GM12878 (cell line): ENCODE measurements around the gene DUSP22. TPM values are rescaled to one million over a fixed set of nuclear protein-coding genes. Genes with fewer than 3 reads are reported as not detected.

Experiments
- ATAC-seq: fragments of 200-7000 bp; cut with Tn5 transposase; 3 replicates; pipeline ENCODE4 v1.9.1; 2020; ENCODE audit warnings: mild to moderate bottlenecking, moderate library complexity
- BruUV-seq: library from RNA; stranded (reverse); fragments of 400-500 nt; replicated peaks from 2 replicates; lab custom pipeline; 2021; lab: Mats Ljungman, UMichigan
- CTCF ChIA-PET: fragments of 300-600 bp; sonication (Branson Sonifier 250); formaldehyde crosslinking; extraction: SDS; loops from one replicate; lab custom pipeline; 2021; ENCODE audit warnings: inconsistent platforms; lab: Yijun Ruan, JAX
- POLR2A ChIA-PET: fragments of 350-600 bp; formaldehyde crosslinking; extraction: SDS; loops from one replicate; lab custom pipeline; 2021; ENCODE audit warnings: inconsistent platforms; lab: Charles Lee
- RAD21 ChIA-PET: fragments of 300-600 bp; sonication (Branson Sonifier 250); formaldehyde crosslinking; loops from one replicate; lab custom pipeline; 2023; ENCODE audit warnings: antibody characterized with exemption; ENCODE audit not compliant: unreplicated experiment; lab: Charles Lee
- SMC1A ChIA-PET: fragments of 300-600 bp; sonication (Branson Sonifier 250); formaldehyde crosslinking; loops from one replicate; lab custom pipeline; 2023; ENCODE audit not compliant: unreplicated experiment, uncharacterized antibody; lab: Charles Lee
- DNase-seq: peaks from one replicate; pipeline ENCODE4 v3.0.0-alpha.2; 2011; ENCODE audit warnings: low read depth, low spot score
- FAIRE-seq: peaks from 3 replicates; lab custom pipeline; 2011; peaks lifted over from hg19 to GRCh38; lab: Jason Lieb, UNC
- H2AFZ ChIP-seq: 2 replicates; pipeline ENCODE4 v1.6.0; 2011; ENCODE audit warnings: low read depth, low read length, control low read depth; ENCODE audit not compliant: control insufficient read depth
- H3K27ac ChIP-seq: 2 replicates; pipeline ENCODE4 v1.5.1; 2011; ENCODE audit warnings: control low read depth; ENCODE audit not compliant: control insufficient read depth, insufficient read depth
- H3K27me3 ChIP-seq, 2 experiments: replicated peaks in 1 of 2; 2 replicates each; pipeline versions ENCODE4 v1.6.0 to v1.6.1; 2011; ENCODE audit warnings: low read length in 1 of 2; ENCODE audit not compliant: control insufficient read depth in 2 of 2, insufficient read depth in 2 of 2
- H3K36me3 ChIP-seq, 2 experiments: 2 replicates each; pipeline ENCODE4 v1.5.1; 2011; ENCODE audit warnings: low read length in 1 of 2; ENCODE audit not compliant: control insufficient read depth in 2 of 2, insufficient read depth in 2 of 2
- H3K4me1 ChIP-seq: 2 replicates; pipeline ENCODE4 v1.6.1; 2011; ENCODE audit warnings: mild to moderate bottlenecking, low read length, moderate library complexity, mixed read lengths; ENCODE audit not compliant: control insufficient read depth, insufficient read depth
- H3K4me2 ChIP-seq: 2 replicates; pipeline ENCODE4 v1.6.0; 2011; ENCODE audit warnings: control low read depth; ENCODE audit not compliant: control insufficient read depth, insufficient read depth
- H3K4me3 ChIP-seq: fragments of 200-600 bp; sonication (generic); 2 replicates; pipeline ENCODE4 v1.5.1; 2016
- H3K79me2 ChIP-seq: 2 replicates; pipeline ENCODE4 v1.6.0; 2011; ENCODE audit warnings: low read length; ENCODE audit not compliant: control insufficient read depth, insufficient read depth
- H3K9ac ChIP-seq: 2 replicates; pipeline ENCODE4 v1.8.0; 2011; ENCODE audit warnings: low read length, control low read depth, mixed read lengths; ENCODE audit not compliant: control insufficient read depth, insufficient read depth
- H3K9me3 ChIP-seq: replicated peaks from 3 replicates; pipeline ENCODE4 v1.5.1; 2011; ENCODE audit warnings: mild to moderate bottlenecking, low read length; ENCODE audit not compliant: control insufficient read depth, insufficient read depth
- H4K20me1 ChIP-seq: 2 replicates; pipeline ENCODE4 v1.6.0; 2011; ENCODE audit not compliant: control insufficient read depth, insufficient read depth
- ASH2L ChIP-seq: fragments of 300-600, 200-600 bp; sonication (generic); IDR thresholded peaks from 2 replicates; pipeline ENCODE4 v1.6.1; 2017; ENCODE audit warnings: low read depth, mild to moderate bottlenecking, borderline replicate concordance
- GATAD2B ChIP-seq: fragments of 450-650 bp; conservative IDR thresholded peaks from 2 replicates; pipeline ENCODE4 v1.6.1; 2017; ENCODE audit warnings: low read depth, mild to moderate bottlenecking, moderate library complexity
- HCFC1 ChIP-seq: fragments of 150-350 bp; IDR thresholded peaks from 2 replicates; pipeline ENCODE4 v1.6.1; 2014; ENCODE audit warnings: low read length
- HDAC6 ChIP-seq: fragments of 200-600 bp; sonication (generic); IDR thresholded peaks from one replicate; pipeline ENCODE4 v1.8.0; 2017; ENCODE audit warnings: antibody characterized with exemption; ENCODE audit not compliant: unreplicated experiment
- IKZF1 ChIP-seq: fragments of 450-650 bp; conservative IDR thresholded peaks from 2 replicates; pipeline ENCODE4 v1.6.1; 2017; ENCODE audit warnings: antibody characterized with exemption, mild to moderate bottlenecking
- IKZF2 ChIP-seq, 2 experiments: fragments of 450-650 bp; IDR thresholded peaks; 2 replicates each; pipeline ENCODE4 v1.6.1; 2017; ENCODE audit warnings: mild to moderate bottlenecking in 2 of 2, moderate library complexity in 2 of 2
- WGBS: methylation state at CpG from one replicate; pipeline ENCODE4 v1.1.6; 2016; ENCODE audit warnings: low lambda C conversion rate; ENCODE audit not compliant: insufficient replicate concordance, insufficient coverage; ENCODE audit errors: missing lambda C conversion rate; 5-methylcytosine and 5-hydroxymethylcytosine counted together
- in situ Hi-C: fragments of 300-500 bp; cut with MboI; formaldehyde crosslinking; loops from 9 replicates; pipeline ENCODE4 v1.14.3; 2018; ENCODE audit warnings: mixed read lengths
- intact Hi-C: fragments of 100-400 bp; cut with micrococcal nuclease; formaldehyde crosslinking; loops from one replicate; pipeline ENCODE4 v1.14.2; 2022; ENCODE audit not compliant: unreplicated experiment
- polyA plus RNA-seq, 11 experiments: library from polyadenylated mRNA; depleted of rRNA in 4 of 11; unstranded in 6 of 11; stranded (reverse) in 5 of 11; fragments of >200 nt; fragmentation: Nextera tagmentation in 4 of 11; fragmentation: Illumina TruSeq in 1 of 11; extraction: Ambion mirVana in 4 of 11; extraction: Trizol in 1 of 11; gene quantifications; 1 replicate in 1 of 11; 2 replicates in 10 of 11; pipeline versions ENCODE4 v1.2.1 to v1.2.3, GENCODE V29; 2011 to 2016; ENCODE audit warnings: inconsistent platforms in 2 of 11, missing spikeins in 2 of 11, low read depth in 1 of 11
- total RNA-seq, 4 experiments: library from RNA; depleted of rRNA in 3 of 4; stranded (reverse); fragments of >200 nt in 3 of 4; fragmentation: Illumina TruSeq in 1 of 4; extraction: Trizol in 1 of 4; gene quantifications; 2 replicates each; pipeline versions ENCODE4 v1.2.1 to v1.2.3, GENCODE V29; 2013 to 2021
- TF ChIP-seq, protein P1 (sequence below): fragments of 450-650 bp; IDR thresholded peaks from 2 replicates; pipeline ENCODE4 v1.6.1; 2017; ENCODE audit warnings: antibody characterized with exemption, mild to moderate bottlenecking, moderate library complexity
- TF ChIP-seq, protein P2 (sequence below): fragments of 450-650 bp; IDR thresholded peaks from 2 replicates; pipeline ENCODE4 v1.6.1; 2017; ENCODE audit warnings: mild to moderate bottlenecking, moderate library complexity

The DUSP22 gene
- total and polyA plus RNA-seq, 10 of the 15 experiments (the other 5 are each of a cell fraction or from before 2014, with no cell fraction given), result 78.9 to 156 (median 107) TPM

DNA sequence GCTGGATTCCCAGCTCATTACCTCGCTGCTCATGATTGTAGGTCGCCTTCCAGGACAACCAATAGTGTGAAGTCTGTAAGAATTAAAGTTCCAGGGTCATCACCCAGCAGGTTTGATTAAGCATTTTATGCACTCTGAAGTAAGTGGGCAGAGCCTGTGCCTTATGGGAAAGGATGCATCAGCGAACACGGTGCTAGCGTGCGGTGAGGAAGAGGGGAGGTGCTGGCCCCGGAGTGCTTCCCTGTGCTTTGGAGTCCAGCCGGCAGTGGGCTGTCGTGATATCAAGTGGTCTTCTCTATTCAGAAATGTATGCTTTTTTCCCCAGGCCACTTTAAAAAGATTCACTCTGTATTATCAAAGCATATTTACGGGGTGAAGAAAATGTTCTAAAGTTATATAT is 16.0 kb downstream of the DUSP22 start:
- H2AFZ ChIP-seq, result no peak overlapping the region
- no peak overlapping the region for H3K4me2 ChIP-seq
- ATAC-seq, result no peak
- no peaks in the 10 kb centered on the region for H4K20me1 ChIP-seq
- CTCF ChIA-PET, result interaction anchor here (0.8 to 7.3 kb wide), 13 partner anchors 9 to 92 kb away, joined by 3 to 94 read pairs (median 5); no protein-coding TSS in a partner anchor
- peaks cover 19 to 36% of the 10 kb centered on the region in 2 experiments for H3K36me3 ChIP-seq
- H3K4me3 ChIP-seq, result no peak overlapping the region
- DNase-seq, result no peak
- intact Hi-C loops, result no loop called here
- WGBS, result 88% methylated on average over 10 of the region's 10 CpGs
- H3K9me3 ChIP-seq, result no peaks in the 10 kb centered on the region
- POLR2A ChIA-PET, result interaction anchor here (1.1 to 7.2 kb wide), 11 partner anchors 10 to 88 kb away, joined by 3 to 227 read pairs (median 6); partner anchors contain the start of gene DUSP22
- TF ChIP-seq HCFC1 (no peak), IKZF1 (no peak), ASH2L (no peak), HDAC6 (no peak)
- SMC1A ChIA-PET, result interaction anchor here (0.9 to 14.6 kb wide), 25 partner anchors 8 to 184 kb away, joined by 3 to 221 read pairs (median 7); partner anchors contain the start of gene DUSP22
- BruUV-seq, result no TSS peak
- in situ Hi-C loops, result no loop called here
- no peak for FAIRE-seq
- H3K27ac ChIP-seq, result peak overlapping the region; percentile 100
- H3K9ac ChIP-seq, result no peak overlapping the region
- RAD21 ChIA-PET, result interaction anchor here (0.6 to 7.2 kb wide), 18 partner anchors 8 to 117 kb away, joined by 3 to 235 read pairs (median 8); partner anchors contain the start of gene DUSP22
- no peaks in the 10 kb centered on the region for H3K27me3 ChIP-seq
- peaks cover 76% of the 10 kb centered on the region for H3K79me2 ChIP-seq
- peaks cover 92% of the 10 kb centered on the region for H3K4me1 ChIP-seq

DNA sequence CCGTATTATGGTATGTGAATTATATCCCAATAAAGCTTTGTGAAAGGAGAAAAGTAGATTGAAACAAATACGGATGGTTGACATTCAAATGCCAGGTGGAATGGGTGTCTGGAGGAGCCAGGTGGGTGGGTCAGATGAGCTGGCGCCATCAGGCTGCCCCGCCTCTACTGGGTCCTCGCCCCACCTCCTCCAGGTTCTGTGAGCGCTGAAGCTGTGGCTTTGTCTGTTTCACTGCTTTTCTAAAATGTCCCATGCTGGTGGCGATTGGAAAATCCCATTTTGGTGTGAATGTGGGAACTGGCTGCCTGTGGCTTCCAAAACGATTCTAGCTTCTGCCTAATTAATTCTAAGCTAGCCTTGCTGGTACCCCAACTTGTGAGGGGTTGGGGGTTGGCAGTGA is 16.5 kb downstream of the DUSP22 start:
- CTCF ChIA-PET, result interaction anchor here (0.7 to 7.3 kb wide), 17 partner anchors 8 to 121 kb away, joined by 3 to 94 read pairs (median 5); no protein-coding TSS in a partner anchor
- peak overlapping the region; percentile 32; the same call in 1 of the 2 replicates for H3K9ac ChIP-seq
- no peaks in the 10 kb centered on the region for H4K20me1 ChIP-seq
- no TSS peak for BruUV-seq
- H3K27ac ChIP-seq, result peak overlapping the region; percentile 100
- DNase-seq (no peak), FAIRE-seq (no peak), ATAC-seq (no peak)
- no peak overlapping the region for H3K4me2 ChIP-seq
- no peak overlapping the region for H3K4me3 ChIP-seq
- RAD21 ChIA-PET, result interaction anchor here (0.8 to 7.2 kb wide), 25 partner anchors 8 to 118 kb away, joined by 3 to 235 read pairs (median 6); partner anchors contain the start of gene DUSP22
- peaks cover 73% of the 10 kb centered on the region for H3K79me2 ChIP-seq
- no peak overlapping the region for H2AFZ ChIP-seq
- H3K27me3 ChIP-seq, result no peaks in the 10 kb centered on the region
- H3K4me1 ChIP-seq, result peaks cover 91% of the 10 kb centered on the region
- POLR2A ChIA-PET, result interaction anchor here (0.8 to 7.2 kb wide), 14 partner anchors 10 to 88 kb away, joined by 3 to 227 read pairs (median 6); partner anchors contain the start of gene DUSP22
- in situ Hi-C loops (no loop called here), intact Hi-C loops (no loop called here)
- SMC1A ChIA-PET, result interaction anchor here (0.9 to 14.6 kb wide), 27 partner anchors 8 to 183 kb away, joined by 3 to 221 read pairs (median 6); partner anchors contain the start of gene DUSP22
- H3K9me3 ChIP-seq, result no peaks in the 10 kb centered on the region
- H3K36me3 ChIP-seq, result peaks cover 16 to 36% of the 10 kb centered on the region in 2 experiments
- WGBS, result 69% methylated on average over 8 of the region's 8 CpGs
- TF ChIP-seq GATAD2B, result no peak; the same call in none of the 2 replicates
- TF ChIP-seq, protein P1, sequence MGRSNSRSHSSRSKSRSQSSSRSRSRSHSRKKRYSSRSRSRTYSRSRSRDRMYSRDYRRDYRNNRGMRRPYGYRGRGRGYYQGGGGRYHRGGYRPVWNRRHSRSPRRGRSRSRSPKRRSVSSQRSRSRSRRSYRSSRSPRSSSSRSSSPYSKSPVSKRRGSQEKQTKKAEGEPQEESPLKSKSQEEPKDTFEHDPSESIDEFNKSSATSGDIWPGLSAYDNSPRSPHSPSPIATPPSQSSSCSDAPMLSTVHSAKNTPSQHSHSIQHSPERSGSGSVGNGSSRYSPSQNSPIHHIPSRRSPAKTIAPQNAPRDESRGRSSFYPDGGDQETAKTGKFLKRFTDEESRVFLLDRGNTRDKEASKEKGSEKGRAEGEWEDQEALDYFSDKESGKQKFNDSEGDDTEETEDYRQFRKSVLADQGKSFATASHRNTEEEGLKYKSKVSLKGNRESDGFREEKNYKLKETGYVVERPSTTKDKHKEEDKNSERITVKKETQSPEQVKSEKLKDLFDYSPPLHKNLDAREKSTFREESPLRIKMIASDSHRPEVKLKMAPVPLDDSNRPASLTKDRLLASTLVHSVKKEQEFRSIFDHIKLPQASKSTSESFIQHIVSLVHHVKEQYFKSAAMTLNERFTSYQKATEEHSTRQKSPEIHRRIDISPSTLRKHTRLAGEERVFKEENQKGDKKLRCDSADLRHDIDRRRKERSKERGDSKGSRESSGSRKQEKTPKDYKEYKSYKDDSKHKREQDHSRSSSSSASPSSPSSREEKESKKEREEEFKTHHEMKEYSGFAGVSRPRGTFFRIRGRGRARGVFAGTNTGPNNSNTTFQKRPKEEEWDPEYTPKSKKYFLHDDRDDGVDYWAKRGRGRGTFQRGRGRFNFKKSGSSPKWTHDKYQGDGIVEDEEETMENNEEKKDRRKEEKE, result no peak
- peak; percentile 79 to 84 for TF ChIP-seq IKZF2 (IDR thresholded peaks at IDR 0.05)
- TF ChIP-seq, protein P2, sequence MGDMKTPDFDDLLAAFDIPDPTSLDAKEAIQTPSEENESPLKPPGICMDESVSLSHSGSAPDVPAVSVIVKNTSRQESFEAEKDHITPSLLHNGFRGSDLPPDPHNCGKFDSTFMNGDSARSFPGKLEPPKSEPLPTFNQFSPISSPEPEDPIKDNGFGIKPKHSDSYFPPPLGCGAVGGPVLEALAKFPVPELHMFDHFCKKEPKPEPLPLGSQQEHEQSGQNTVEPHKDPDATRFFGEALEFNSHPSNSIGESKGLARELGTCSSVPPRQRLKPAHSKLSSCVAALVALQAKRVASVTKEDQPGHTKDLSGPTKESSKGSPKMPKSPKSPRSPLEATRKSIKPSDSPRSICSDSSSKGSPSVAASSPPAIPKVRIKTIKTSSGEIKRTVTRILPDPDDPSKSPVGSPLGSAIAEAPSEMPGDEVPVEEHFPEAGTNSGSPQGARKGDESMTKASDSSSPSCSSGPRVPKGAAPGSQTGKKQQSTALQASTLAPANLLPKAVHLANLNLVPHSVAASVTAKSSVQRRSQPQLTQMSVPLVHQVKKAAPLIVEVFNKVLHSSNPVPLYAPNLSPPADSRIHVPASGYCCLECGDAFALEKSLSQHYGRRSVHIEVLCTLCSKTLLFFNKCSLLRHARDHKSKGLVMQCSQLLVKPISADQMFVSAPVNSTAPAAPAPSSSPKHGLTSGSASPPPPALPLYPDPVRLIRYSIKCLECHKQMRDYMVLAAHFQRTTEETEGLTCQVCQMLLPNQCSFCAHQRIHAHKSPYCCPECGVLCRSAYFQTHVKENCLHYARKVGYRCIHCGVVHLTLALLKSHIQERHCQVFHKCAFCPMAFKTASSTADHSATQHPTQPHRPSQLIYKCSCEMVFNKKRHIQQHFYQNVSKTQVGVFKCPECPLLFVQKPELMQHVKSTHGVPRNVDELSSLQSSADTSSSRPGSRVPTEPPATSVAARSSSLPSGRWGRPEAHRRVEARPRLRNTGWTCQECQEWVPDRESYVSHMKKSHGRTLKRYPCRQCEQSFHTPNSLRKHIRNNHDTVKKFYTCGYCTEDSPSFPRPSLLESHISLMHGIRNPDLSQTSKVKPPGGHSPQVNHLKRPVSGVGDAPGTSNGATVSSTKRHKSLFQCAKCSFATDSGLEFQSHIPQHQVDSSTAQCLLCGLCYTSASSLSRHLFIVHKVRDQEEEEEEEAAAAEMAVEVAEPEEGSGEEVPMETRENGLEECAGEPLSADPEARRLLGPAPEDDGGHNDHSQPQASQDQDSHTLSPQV, result no peak
